K562 (cell line): ENCODE measurements around the gene ZNF649.

Experiments used
- FOXA3 ChIP-seq, 2 experiments: fragments of 450-650 bp in 1 of 2; sonication (generic) in 1 of 2; formaldehyde crosslinking; IDR thresholded peaks in 1 of 2; conservative IDR thresholded peaks in 1 of 2; 2 replicates each; pipeline versions ENCODE4 v1.4.0 to v1.8.0; 2020 to 2022; ENCODE audit warnings: mild to moderate bottlenecking in 2 of 2, missing genetic modification reagents in 1 of 2
- SMARCA4 ChIP-seq: fragments of 450-650 bp; IDR thresholded peaks from 2 replicates; pipeline ENCODE4 v1.6.1; 2016
- SMC3 ChIP-seq: conservative IDR thresholded peaks from 2 replicates; pipeline ENCODE4 v1.6.1; 2011; ENCODE audit warnings: low read depth, low read length, improper control_type of control experiment; ENCODE audit not compliant: insufficient read depth
- ZBTB1 ChIP-seq: sonication (generic); formaldehyde crosslinking; IDR thresholded peaks from 2 replicates; pipeline ENCODE4 v1.8.1; 2023; ENCODE audit warnings: missing genetic modification reagents, low read depth, mild to moderate bottlenecking, borderline replicate concordance
- ZBTB11 ChIP-seq, 3 experiments: fragments of 200-800 bp in 1 of 3; fragments of 250-450 bp in 1 of 3; fragments of 450-650 bp in 1 of 3; sonication (Bioruptor Pico) in 1 of 3; sonication (Bioruptor generic) in 1 of 3; formaldehyde crosslinking in 1 of 3; IDR thresholded peaks; 2 replicates each; pipeline versions ENCODE4 v1.6.1 to v1.8.0; 2016 to 2022; ENCODE audit warnings: mild to moderate bottlenecking in 2 of 3, missing genetic modification characterization in 2 of 3, missing compliant biosample characterization in 1 of 3, moderate library complexity in 1 of 3
- ZNF12 ChIP-seq: sonication (generic); formaldehyde crosslinking; IDR thresholded peaks from 2 replicates; pipeline ENCODE4 v1.4.0; 2020; ENCODE audit warnings: mild to moderate bottlenecking, missing genetic modification reagents
- ZNF263 ChIP-seq: sonication (generic); formaldehyde crosslinking; IDR thresholded peaks from 2 replicates; pipeline ENCODE4 v1.8.0; 2022; ENCODE audit warnings: mild to moderate bottlenecking, missing genetic modification reagents, borderline replicate concordance
- ZNF384 ChIP-seq: IDR thresholded peaks from 2 replicates; pipeline ENCODE4 v1.6.1; 2012; ENCODE audit warnings: low read depth, low read length, improper control_type of control experiment
- TF ChIP-seq, protein P1 (sequence below), 2 experiments: fragments of 450-650 bp; conservative IDR thresholded peaks; 2 replicates each; pipeline ENCODE4 v1.6.1; 2017; ENCODE audit warnings: mild to moderate bottlenecking in 2 of 2, moderate library complexity in 2 of 2
- TF ChIP-seq, protein P2 (sequence below): fragments of 450-650 bp; IDR thresholded peaks from 2 replicates; pipeline ENCODE4 v1.6.1; 2018; ENCODE audit not compliant: partially characterized antibody

GRCh38 chr19:51916167-51916566, 11.3 kb upstream of the ZNF649 start:
- TF ChIP-seq SMARCA4 (no peak), ZBTB11 (CRISPR knock-in tag; IDR thresholded peaks at IDR 0.05) (no peak), FOXA3 (CRISPR knock-in tag; conservative IDR thresholded peaks at IDR 0.05 in 1 of 2, IDR thresholded peaks at IDR 0.05 in 1 of 2) (no peak), ZNF12 (CRISPR knock-in tag) (no peak), ZNF263 (no peak), ZBTB1 (CRISPR knock-in tag) (no peak), SMC3 (no peak), ZNF384 (no peak)
- TF ChIP-seq, protein P1, sequence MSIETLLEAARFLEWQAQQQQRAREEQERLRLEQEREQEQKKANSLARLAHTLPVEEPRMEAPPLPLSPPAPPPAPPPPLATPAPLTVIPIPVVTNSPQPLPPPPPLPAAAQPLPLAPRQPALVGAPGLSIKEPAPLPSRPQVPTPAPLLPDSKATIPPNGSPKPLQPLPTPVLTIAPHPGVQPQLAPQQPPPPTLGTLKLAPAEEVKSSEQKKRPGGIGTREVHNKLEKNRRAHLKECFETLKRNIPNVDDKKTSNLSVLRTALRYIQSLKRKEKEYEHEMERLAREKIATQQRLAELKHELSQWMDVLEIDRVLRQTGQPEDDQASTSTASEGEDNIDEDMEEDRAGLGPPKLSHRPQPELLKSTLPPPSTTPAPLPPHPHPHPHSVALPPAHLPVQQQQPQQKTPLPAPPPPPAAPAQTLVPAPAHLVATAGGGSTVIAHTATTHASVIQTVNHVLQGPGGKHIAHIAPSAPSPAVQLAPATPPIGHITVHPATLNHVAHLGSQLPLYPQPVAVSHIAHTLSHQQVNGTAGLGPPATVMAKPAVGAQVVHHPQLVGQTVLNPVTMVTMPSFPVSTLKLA (conservative IDR thresholded peaks at IDR 0.05): no peak
- TF ChIP-seq, protein P2, sequence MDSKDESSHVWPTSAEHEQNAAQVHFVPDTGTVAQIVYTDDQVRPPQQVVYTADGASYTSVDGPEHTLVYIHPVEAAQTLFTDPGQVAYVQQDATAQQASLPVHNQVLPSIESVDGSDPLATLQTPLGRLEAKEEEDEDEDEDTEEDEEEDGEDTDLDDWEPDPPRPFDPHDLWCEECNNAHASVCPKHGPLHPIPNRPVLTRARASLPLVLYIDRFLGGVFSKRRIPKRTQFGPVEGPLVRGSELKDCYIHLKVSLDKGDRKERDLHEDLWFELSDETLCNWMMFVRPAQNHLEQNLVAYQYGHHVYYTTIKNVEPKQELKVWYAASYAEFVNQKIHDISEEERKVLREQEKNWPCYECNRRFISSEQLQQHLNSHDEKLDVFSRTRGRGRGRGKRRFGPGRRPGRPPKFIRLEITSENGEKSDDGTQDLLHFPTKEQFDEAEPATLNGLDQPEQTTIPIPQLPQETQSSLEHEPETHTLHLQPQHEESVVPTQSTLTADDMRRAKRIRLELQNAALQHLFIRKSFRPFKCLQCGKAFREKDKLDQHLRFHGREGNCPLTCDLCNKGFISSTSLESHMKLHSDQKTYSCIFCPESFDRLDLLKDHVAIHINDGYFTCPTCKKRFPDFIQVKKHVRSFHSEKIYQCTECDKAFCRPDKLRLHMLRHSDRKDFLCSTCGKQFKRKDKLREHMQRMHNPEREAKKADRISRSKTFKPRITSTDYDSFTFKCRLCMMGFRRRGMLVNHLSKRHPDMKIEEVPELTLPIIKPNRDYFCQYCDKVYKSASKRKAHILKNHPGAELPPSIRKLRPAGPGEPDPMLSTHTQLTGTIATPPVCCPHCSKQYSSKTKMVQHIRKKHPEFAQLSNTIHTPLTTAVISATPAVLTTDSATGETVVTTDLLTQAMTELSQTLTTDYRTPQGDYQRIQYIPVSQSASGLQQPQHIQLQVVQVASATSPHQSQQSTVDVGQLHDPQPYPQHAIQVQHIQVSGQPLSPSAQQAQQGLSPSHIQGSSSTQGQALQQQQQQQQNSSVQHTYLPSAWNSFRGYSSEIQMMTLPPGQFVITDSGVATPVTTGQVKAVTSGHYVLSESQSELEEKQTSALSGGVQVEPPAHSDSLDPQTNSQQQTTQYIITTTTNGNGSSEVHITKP: no peak
